H9 (cell line): ENCODE results near the gene GPC3. TPM values are rescaled to one million over a fixed set of nuclear protein-coding genes. Genes with fewer than 3 reads are reported as not detected.

Source experiments
- DNase-seq: peaks from one replicate; pipeline ENCODE4 v3.0.0-alpha.2; 2017
- H2AFZ ChIP-seq: one replicate; pipeline ENCODE4 v1.6.1; 2013; ENCODE audit warnings: mild to moderate bottlenecking, low read length, control low read depth, moderate library complexity
- H2AK5ac ChIP-seq: 2 replicates; pipeline ENCODE4 v1.6.1; 2013; ENCODE audit warnings: low read length, control low read depth, mixed read lengths; ENCODE audit not compliant: insufficient read length
- H2BK120ac ChIP-seq: one replicate; pipeline ENCODE4 v1.6.1; 2013; ENCODE audit warnings: low read depth, mild to moderate bottlenecking, low read length, control low read depth, inconsistent platforms; ENCODE audit not compliant: poor library complexity, severe bottlenecking
- H2BK12ac ChIP-seq: 2 replicates; pipeline ENCODE4 v1.6.1; 2013; ENCODE audit warnings: low read length, control low read depth, mixed read lengths, low read depth; ENCODE audit not compliant: insufficient read length
- H2BK15ac ChIP-seq: 2 replicates; pipeline ENCODE4 v1.6.1; 2013; ENCODE audit warnings: low read depth, low read length, control low read depth
- H2BK20ac ChIP-seq: one replicate; pipeline ENCODE4 v1.6.1; 2013; ENCODE audit warnings: low read depth, mild to moderate bottlenecking, low read length, control low read depth, inconsistent platforms; ENCODE audit not compliant: poor library complexity, severe bottlenecking
- H2BK5ac ChIP-seq: 2 replicates; pipeline ENCODE4 v1.6.1; 2013; ENCODE audit warnings: low read length, control low read depth, mixed read lengths; ENCODE audit not compliant: insufficient read length
- H3K14ac ChIP-seq: 2 replicates; pipeline ENCODE4 v1.6.1; 2013; ENCODE audit warnings: low read length, control low read depth; ENCODE audit not compliant: insufficient read depth
- H3K18ac ChIP-seq: 2 replicates; pipeline ENCODE4 v1.6.1; 2013; ENCODE audit warnings: low read depth, mild to moderate bottlenecking, mixed read lengths, low read length, control low read depth; ENCODE audit not compliant: insufficient read length
- H3K23ac ChIP-seq: 2 replicates; pipeline ENCODE4 v1.6.1; 2013; ENCODE audit warnings: low read length, control low read depth, mixed read lengths, low read depth; ENCODE audit not compliant: insufficient read length
- H3K23me2 ChIP-seq: 2 replicates; pipeline ENCODE4 v1.6.1; 2013; ENCODE audit warnings: low read depth, mild to moderate bottlenecking, mixed read lengths, low read length, control low read depth; ENCODE audit not compliant: insufficient read length, poor library complexity, severe bottlenecking
- H3K27ac ChIP-seq: 2 replicates; pipeline ENCODE4 v1.5.1; 2013; ENCODE audit warnings: low read length, control low read depth, mixed read lengths, low read depth; ENCODE audit not compliant: insufficient read length
- H3K27me3 ChIP-seq: 2 replicates; pipeline ENCODE4 v1.6.1; 2013; ENCODE audit warnings: low read length, control low read depth, inconsistent platforms; ENCODE audit not compliant: insufficient read depth
- H3K4ac ChIP-seq: 2 replicates; pipeline ENCODE4 v1.6.1; 2013; ENCODE audit warnings: low read depth, mild to moderate bottlenecking, control low read depth, inconsistent platforms, low read length, moderate library complexity
- H3K4me1 ChIP-seq: 2 replicates; pipeline ENCODE4 v1.6.1; 2013; ENCODE audit warnings: low read length, control low read depth, inconsistent platforms; ENCODE audit not compliant: insufficient read depth
- H3K4me2 ChIP-seq: 2 replicates; pipeline ENCODE4 v1.6.1; 2013; ENCODE audit warnings: low read length, control low read depth, mixed read lengths; ENCODE audit not compliant: insufficient read length, insufficient read depth
- H3K56ac ChIP-seq: 2 replicates; pipeline ENCODE4 v1.6.1; 2013; ENCODE audit warnings: low read depth, mild to moderate bottlenecking, mixed read lengths, low read length, control low read depth; ENCODE audit not compliant: insufficient read length
- H3K79me1 ChIP-seq: 2 replicates; pipeline ENCODE4 v1.6.1; 2013; ENCODE audit warnings: low read depth, mild to moderate bottlenecking, moderate library complexity, low read length, control low read depth, inconsistent platforms; ENCODE audit not compliant: insufficient read depth, poor library complexity, severe bottlenecking
- H3K79me2 ChIP-seq: 2 replicates; pipeline ENCODE4 v1.6.1; 2013; ENCODE audit warnings: low read length, control low read depth, inconsistent platforms; ENCODE audit not compliant: insufficient read depth
- H3K9ac ChIP-seq: 2 replicates; pipeline ENCODE4 v1.6.1; 2013; ENCODE audit warnings: low read length, control low read depth, mixed read lengths; ENCODE audit not compliant: insufficient read length; ENCODE audit errors: extremely low read depth
- H3K9me3 ChIP-seq: one replicate; pipeline ENCODE4 v1.6.1; 2013; ENCODE audit warnings: low read depth, low read length, inconsistent platforms; ENCODE audit not compliant: control insufficient read depth
- H3T11ph ChIP-seq: one replicate; pipeline ENCODE4 v1.6.1; 2013; ENCODE audit warnings: mild to moderate bottlenecking, low read length, control low read depth, inconsistent platforms
- H4K20me1 ChIP-seq: one replicate; pipeline ENCODE4 v1.6.1; 2013; ENCODE audit not compliant: control insufficient read depth, insufficient read length, insufficient read depth
- H4K5ac ChIP-seq: 2 replicates; pipeline ENCODE4 v1.6.1; 2013; ENCODE audit warnings: low read depth, mild to moderate bottlenecking, mixed read lengths, low read length, control low read depth; ENCODE audit not compliant: insufficient read length
- H4K8ac ChIP-seq: replicated peaks from 2 replicates; pipeline ENCODE4 v1.6.1; 2013; ENCODE audit warnings: low read length, control low read depth, mixed read lengths, low read depth; ENCODE audit not compliant: insufficient read length
- H4K91ac ChIP-seq: 2 replicates; pipeline ENCODE4 v1.6.1; 2013; ENCODE audit warnings: low read depth, mild to moderate bottlenecking, moderate library complexity, mixed read lengths, low read length, control low read depth; ENCODE audit not compliant: insufficient read length
- H3K27ac Mint-ChIP-seq, 3 experiments: 2 replicates in 2 of 3; 3 replicates in 1 of 3; pipeline ENCODE4 v1.8.0; 2020 to 2021; ENCODE audit warnings: mixed read lengths in 3 of 3, mild to moderate bottlenecking in 1 of 3, moderate library complexity in 1 of 3
- H3K27me3 Mint-ChIP-seq: 2 replicates; pipeline ENCODE4 v1.8.0; 2021; ENCODE audit warnings: low read depth, mild to moderate bottlenecking, moderate library complexity, mixed read lengths
- H3K36me3 Mint-ChIP-seq, 3 experiments: 2 replicates in 2 of 3; 3 replicates in 1 of 3; pipeline ENCODE4 v1.8.0; 2020 to 2021; ENCODE audit warnings: low read depth in 3 of 3, mixed read lengths in 3 of 3; ENCODE audit not compliant: insufficient read depth in 1 of 3
- H3K4me1 Mint-ChIP-seq, 2 experiments: 2 replicates each; pipeline ENCODE4 v1.8.0; 2020; ENCODE audit warnings: mixed read lengths in 2 of 2
- H3K4me3 Mint-ChIP-seq, 2 experiments: 2 replicates in 1 of 2; 3 replicates in 1 of 2; pipeline ENCODE4 v1.8.0; 2020 to 2021; ENCODE audit warnings: mild to moderate bottlenecking in 2 of 2, mixed read lengths in 2 of 2, moderate library complexity in 1 of 2
- H3K9me3 Mint-ChIP-seq, 2 experiments: 2 replicates in 1 of 2; 3 replicates in 1 of 2; pipeline ENCODE4 v1.8.0; 2020; ENCODE audit warnings: mild to moderate bottlenecking in 2 of 2, mixed read lengths in 2 of 2, moderate library complexity in 1 of 2
- CTCF ChIP-seq: fragments of 200-600 bp; sonication (generic); conservative IDR thresholded peaks from 3 replicates; pipeline ENCODE4 v1.8.0; 2021; ENCODE audit warnings: antibody characterized with exemption, mild to moderate bottlenecking
- WGBS: extraction: QIAGEN DNeasy Blood & Tissue Kit; methylation state at CpG from one replicate; pipeline ENCODE4 v1.1.7; 2013; ENCODE audit warnings: missing lambda C conversion rate, low lambda C conversion rate, mixed read lengths; ENCODE audit not compliant: insufficient read length; ENCODE audit errors: extremely low coverage; 5-methylcytosine and 5-hydroxymethylcytosine counted together
- total RNA-seq: library from RNA; stranded (reverse); gene quantifications from 2 replicates; pipeline ENCODE4 v1.2.1, GENCODE V29; 2021

GPC3 gene
- total RNA-seq, 1 experiment from 2014 or later, result 108 TPM

DNA sequence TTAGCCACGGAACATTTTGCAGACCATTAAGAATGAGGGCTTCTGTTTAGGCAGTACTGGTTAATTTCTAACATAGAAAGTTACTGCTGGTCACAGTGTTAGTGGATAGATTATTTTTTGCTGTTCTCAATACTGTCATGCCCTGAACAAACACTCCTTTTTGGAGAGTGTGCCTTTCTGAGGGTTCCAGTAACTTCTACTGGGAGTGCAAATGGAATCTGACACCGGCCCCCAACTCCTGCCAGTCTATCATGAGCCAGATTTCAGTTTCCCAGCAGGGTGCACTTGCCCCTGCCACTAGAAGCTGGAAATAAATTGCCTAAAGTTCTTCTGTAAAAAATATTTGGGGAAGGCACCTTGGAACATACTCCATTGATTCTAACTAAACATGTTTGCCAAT is 345.7 kb downstream of the GPC3 start:
- no peaks in the 10 kb centered on the region for H3K27me3 ChIP-seq
- H4K91ac ChIP-seq, result no peak overlapping the region
- H2BK20ac ChIP-seq, result no peak overlapping the region
- Mint-ChIP-seq H3K4me1 (peaks cover 52% of the 10 kb centered on the region in 2 experiments), H3K9me3 (no peaks in the 10 kb centered on the region), H3K27me3 (no peaks in the 10 kb centered on the region), H3K36me3 (no peaks in the 10 kb centered on the region; a peak in 1 of 7 replicates), H3K27ac (peak overlapping the region; percentile 91 to 99 (median 96)), H3K4me3 (peak overlapping the region in 1 of 2 experiments; percentile 40; a peak in 4 of 5 replicates)
- peak overlapping the region; percentile 79 for H3K27ac ChIP-seq
- H4K8ac ChIP-seq, result no peak overlapping the region
- H3K79me2 ChIP-seq, result no peaks in the 10 kb centered on the region
- H2BK15ac ChIP-seq, result no peak overlapping the region
- H3K14ac ChIP-seq, result no peak overlapping the region
- H2AK5ac ChIP-seq, result no peak overlapping the region
- H2BK120ac ChIP-seq, result no peak overlapping the region
- peak overlapping the region; percentile 20 for H3K4me2 ChIP-seq
- H3K79me1 ChIP-seq, result no peaks in the 10 kb centered on the region
- WGBS, result no CpG with 5 or more reads among the region's 2 CpGs
- no peak overlapping the region for H3K23ac ChIP-seq
- no peaks in the 10 kb centered on the region for H3K9me3 ChIP-seq
- no peak overlapping the region for H3T11ph ChIP-seq
- no peaks in the 10 kb centered on the region for H3K23me2 ChIP-seq
- no peak overlapping the region for H4K5ac ChIP-seq
- H2BK12ac ChIP-seq, result no peak overlapping the region
- no peak overlapping the region for H3K56ac ChIP-seq
- no peak for TF ChIP-seq CTCF
- H2BK5ac ChIP-seq, result no peak overlapping the region
- no peak overlapping the region for H2AFZ ChIP-seq
- peaks cover 9% of the 10 kb centered on the region; the same call in 1 of the 2 replicates for H3K4me1 ChIP-seq
- no peak overlapping the region for H3K4ac ChIP-seq
- H4K20me1 ChIP-seq, result no peaks in the 10 kb centered on the region
- H3K9ac ChIP-seq, result no peak overlapping the region
- no peak for DNase-seq
- H3K18ac ChIP-seq, result no peak overlapping the region
